Hepatocyte (in vitro differentiated cells): Measurements from ENCODE around the gene VPREB1. TPM values are rescaled to one million over a fixed set of nuclear protein-coding genes. Genes with fewer than 3 reads are reported as not detected.
"Not testable (repeated sequence)": the region's sequence is repeated elsewhere in the genome, so short reads cannot be mapped to it uniquely, and the experiment has no call there.

ENCODE experiments used
- DNase-seq: peaks from one replicate; pipeline ENCODE4 v3.0.0-alpha.2; 2016; ENCODE audit warnings: low spot score
- H2AFZ ChIP-seq: fragments of 200-600 bp; sonication (generic); 2 replicates; pipeline ENCODE4 v1.6.0; 2016; ENCODE audit warnings: antibody characterized with exemption, mild to moderate bottlenecking
- H3K27ac ChIP-seq: fragments of 200-600 bp; sonication (generic); 2 replicates; pipeline ENCODE4 v1.5.1; 2016; ENCODE audit warnings: mild to moderate bottlenecking
- H3K27me3 ChIP-seq: fragments of 200-600 bp; sonication (generic); 2 replicates; pipeline ENCODE4 v1.6.1; 2016
- H3K36me3 ChIP-seq: fragments of 200-600 bp; sonication (generic); replicated peaks from 2 replicates; pipeline ENCODE4 v1.5.1; 2016; ENCODE audit warnings: low read depth; ENCODE audit not compliant: insufficient read depth
- H3K4me1 ChIP-seq: fragments of 200-600 bp; sonication (generic); 2 replicates; pipeline ENCODE4 v1.5.1; 2016; ENCODE audit warnings: mild to moderate bottlenecking, moderate library complexity; ENCODE audit not compliant: insufficient read depth
- H3K4me2 ChIP-seq: fragments of 200-600 bp; sonication (generic); 2 replicates; pipeline ENCODE4 v1.6.0; 2016
- H3K4me3 ChIP-seq: fragments of 200-600 bp; sonication (generic); 2 replicates; pipeline ENCODE4 v1.5.1; 2016; ENCODE audit warnings: mild to moderate bottlenecking
- H3K79me2 ChIP-seq: fragments of 200-600 bp; sonication (generic); 2 replicates; pipeline ENCODE4 v1.6.0; 2017; ENCODE audit warnings: mild to moderate bottlenecking
- H3K9me2 ChIP-seq: fragments of 200-600 bp; sonication (generic); replicated peaks from 2 replicates; pipeline ENCODE4 v1.6.0; 2017; ENCODE audit warnings: mild to moderate bottlenecking; ENCODE audit not compliant: insufficient read depth
- H3K9me3 ChIP-seq: fragments of 200-600 bp; sonication (generic); 2 replicates; pipeline ENCODE4 v1.5.1; 2016; ENCODE audit warnings: low read depth, mild to moderate bottlenecking
- H4K20me1 ChIP-seq: fragments of 200-600 bp; sonication (generic); 2 replicates; pipeline ENCODE4 v1.6.0; 2016; ENCODE audit warnings: mild to moderate bottlenecking; ENCODE audit not compliant: insufficient read depth, poor library complexity, severe bottlenecking
- WGBS: methylation state at CpG from one replicate; pipeline ENCODE4 v1.1.6; 2016; ENCODE audit warnings: low lambda C conversion rate; ENCODE audit errors: missing lambda C conversion rate; 5-methylcytosine and 5-hydroxymethylcytosine counted together
- polyA plus RNA-seq: library from polyadenylated mRNA; unstranded; fragments of >200 nt; fragmentation: Nextera tagmentation; extraction: Ambion mirVana; gene quantifications from 2 replicates; pipeline ENCODE4 v1.2.1, GENCODE V29; 2016
- total RNA-seq: library from RNA; depleted of rRNA; stranded (reverse); fragments of >200 nt; gene quantifications from 2 replicates; pipeline ENCODE4 v1.2.3, GENCODE V29; 2014

VPREB1 gene
- total and polyA plus RNA-seq, 2 experiments from 2014 or later = not detected

DNA sequence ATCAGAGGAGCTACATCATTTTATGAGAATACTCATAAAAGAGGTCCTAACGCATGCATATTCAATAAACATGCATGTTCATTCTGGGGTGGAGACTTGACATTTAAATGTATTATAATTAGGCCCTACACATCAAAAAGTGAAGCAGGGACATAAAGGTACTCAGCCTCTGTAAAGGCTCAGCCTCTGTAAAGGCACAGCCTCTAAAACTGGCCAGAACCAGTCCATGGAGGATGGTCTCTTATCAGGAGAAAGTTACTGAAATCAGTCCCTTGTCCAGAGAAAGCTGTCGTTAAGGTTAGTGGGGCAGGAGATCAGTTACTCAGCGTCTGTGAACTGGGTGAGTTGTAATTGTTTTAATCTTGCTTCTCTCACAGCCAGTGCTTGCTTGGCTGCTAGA, 19.2 kb downstream of the VPREB1 start:
- not testable (repeated sequence) for H3K9me2 ChIP-seq, H3K4me1 ChIP-seq, H3K27me3 ChIP-seq, H3K79me2 ChIP-seq, H3K4me2 ChIP-seq, H3K4me3 ChIP-seq, H2AFZ ChIP-seq, H3K9me3 ChIP-seq, H4K20me1 ChIP-seq, H3K36me3 ChIP-seq, DNase-seq, H3K27ac ChIP-seq
- 48% methylated on average over 3 of the region's 3 CpGs for WGBS

- H3K4me2 ChIP-seq, DNase-seq, H4K20me1 ChIP-seq, H3K4me1 ChIP-seq, H3K9me3 ChIP-seq, H3K36me3 ChIP-seq, H2AFZ ChIP-seq, H3K4me3 ChIP-seq, H3K27me3 ChIP-seq, H3K79me2 ChIP-seq, H3K9me2 ChIP-seq: not testable (repeated sequence)
- WGBS = 89% methylated on average over 7 of the region's 7 CpGs
- H3K27ac ChIP-seq = peak overlapping the region; percentile 82
Observed at GRCh38 chr22:22270036-22270676, 25.6 kb downstream of the VPREB1 start.

- WGBS = 90% methylated on average over 4 of the region's 4 CpGs
- not testable (repeated sequence) for H3K4me3 ChIP-seq, DNase-seq, H4K20me1 ChIP-seq, H3K36me3 ChIP-seq, H3K27ac ChIP-seq, H3K79me2 ChIP-seq, H3K4me2 ChIP-seq, H3K27me3 ChIP-seq, H3K9me2 ChIP-seq, H2AFZ ChIP-seq, H3K4me1 ChIP-seq, H3K9me3 ChIP-seq
Observed at GRCh38 chr22:22277423-22277822, 32.8 kb downstream of the VPREB1 start.

- H3K27ac ChIP-seq, H3K9me2 ChIP-seq, H3K27me3 ChIP-seq, H4K20me1 ChIP-seq, H3K4me3 ChIP-seq, H3K36me3 ChIP-seq, H2AFZ ChIP-seq, H3K4me2 ChIP-seq, H3K4me1 ChIP-seq, H3K79me2 ChIP-seq, H3K9me3 ChIP-seq, DNase-seq: not testable (repeated sequence)
Observed at GRCh38 chr22:22284962-22285756, 40.6 kb downstream of the VPREB1 start.

GRCh38 chr22:22286390-22287105, 42.0 kb downstream of the VPREB1 start:
- not testable (repeated sequence) for H2AFZ ChIP-seq, H3K4me3 ChIP-seq, H3K9me3 ChIP-seq, H3K27ac ChIP-seq, H3K36me3 ChIP-seq, H3K4me1 ChIP-seq, H4K20me1 ChIP-seq, H3K9me2 ChIP-seq, H3K4me2 ChIP-seq, DNase-seq, H3K27me3 ChIP-seq, H3K79me2 ChIP-seq
- no CpG with 5 or more reads among the region's 1 CpG for WGBS

DNA sequence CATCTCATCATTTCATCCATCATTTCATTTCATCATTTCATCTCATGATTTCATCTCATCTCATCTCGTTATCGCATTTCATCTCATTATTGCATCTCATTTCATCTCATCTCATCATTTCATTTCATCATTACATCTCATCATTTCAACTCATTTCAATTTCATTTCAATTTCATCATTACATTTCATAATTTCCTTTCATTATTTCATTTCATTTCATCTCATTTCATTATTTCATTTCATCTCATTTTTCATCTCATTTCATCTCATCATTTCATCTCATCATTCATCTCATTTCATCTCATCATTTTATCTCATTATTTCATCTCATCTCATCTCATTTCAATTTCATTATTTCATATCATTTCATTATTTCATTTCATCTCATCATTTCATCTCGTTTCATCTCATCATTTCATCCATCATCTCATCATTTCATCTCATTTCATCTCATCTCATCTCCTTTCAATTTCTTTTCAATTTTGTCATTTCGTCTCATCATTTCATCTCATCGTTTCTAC, 42.6 kb downstream of the VPREB1 start:
- WGBS = 97% methylated on average over 5 of the region's 5 CpGs
- not testable (repeated sequence) for H3K4me2 ChIP-seq, H3K4me3 ChIP-seq

GRCh38 chr22:22289666-22290065, 45.1 kb downstream of the VPREB1 start:
- H3K27ac ChIP-seq, H3K4me2 ChIP-seq, DNase-seq, H4K20me1 ChIP-seq, H3K9me2 ChIP-seq, H3K27me3 ChIP-seq, H3K36me3 ChIP-seq, H3K9me3 ChIP-seq, H3K4me1 ChIP-seq, H3K79me2 ChIP-seq, H2AFZ ChIP-seq, H3K4me3 ChIP-seq: not testable (repeated sequence)
- WGBS = 99% methylated on average over 7 of the region's 8 CpGs

More for the DNA sequence above, 42.6 kb downstream of the VPREB1 start:
- not testable (repeated sequence) for H3K9me2 ChIP-seq, H3K9me3 ChIP-seq, DNase-seq, H2AFZ ChIP-seq, H3K79me2 ChIP-seq, H3K27me3 ChIP-seq, H3K4me1 ChIP-seq, H4K20me1 ChIP-seq, H3K36me3 ChIP-seq, H3K27ac ChIP-seq

DNA sequence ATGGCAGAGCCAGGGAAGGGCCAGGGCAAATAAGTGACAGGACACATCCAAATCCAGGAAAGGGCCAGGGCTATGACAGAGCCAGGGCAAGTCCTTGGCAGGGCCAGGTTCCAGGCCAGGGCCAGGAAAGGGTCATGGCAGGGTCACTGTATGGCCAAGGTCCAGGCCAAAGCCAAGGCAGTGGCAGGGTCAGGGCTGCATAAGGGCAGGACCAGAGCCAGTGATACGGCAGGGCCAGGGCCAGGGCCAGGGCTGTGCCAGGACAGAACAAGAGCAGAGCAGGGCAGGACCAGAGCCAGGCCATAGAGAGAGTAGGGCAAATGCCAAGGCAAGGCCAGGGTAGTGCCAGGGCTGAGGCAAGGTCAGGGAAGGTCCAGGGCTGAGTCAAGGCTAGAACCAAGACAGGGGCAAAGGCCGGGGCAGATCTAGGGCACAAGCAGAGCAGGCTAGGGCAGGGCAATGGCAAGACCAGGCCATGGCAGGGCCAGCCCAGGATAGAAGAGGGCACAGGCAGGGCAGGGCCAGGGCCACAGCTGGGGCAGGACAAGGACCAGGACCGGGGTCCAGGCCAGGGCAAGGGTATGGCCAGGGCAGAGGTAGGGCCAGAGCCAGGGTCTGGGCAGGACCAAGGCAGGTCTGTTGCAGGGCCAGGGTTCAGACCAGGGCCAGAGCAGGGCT, 46.7 kb downstream of the VPREB1 start:
- not testable (repeated sequence) for DNase-seq, H3K36me3 ChIP-seq, H4K20me1 ChIP-seq, H3K9me3 ChIP-seq, H3K27ac ChIP-seq, H3K9me2 ChIP-seq, H3K4me2 ChIP-seq, H2AFZ ChIP-seq, H3K4me1 ChIP-seq, H3K27me3 ChIP-seq, H3K4me3 ChIP-seq, H3K79me2 ChIP-seq
- 85% methylated on average over 3 of the region's 3 CpGs for WGBS
